NB4 (cell line): Measurements from ENCODE around the gene OR6M1.

Source experiments
- CTCF ChIP-seq: IDR thresholded peaks from one replicate; pipeline ENCODE4 v1.5.1; 2012; ENCODE audit warnings: low read depth, low read length
- MYC ChIP-seq: IDR thresholded peaks from 2 replicates; pipeline ENCODE4 v1.6.1; 2011; ENCODE audit warnings: low read depth, low read length
- POLR2A ChIP-seq: IDR thresholded peaks from 2 replicates; pipeline ENCODE4 v1.6.1; 2011; ENCODE audit warnings: mild to moderate bottlenecking; ENCODE audit not compliant: insufficient read length; ENCODE audit errors: extremely low read depth
- TF ChIP-seq, protein P1 (sequence below): IDR thresholded peaks from 2 replicates; pipeline ENCODE4 v1.6.1; 2011; ENCODE audit warnings: low read depth, low read length

- no peak for TF ChIP-seq POLR2A
- no peak for TF ChIP-seq CTCF
- TF ChIP-seq, protein P1, sequence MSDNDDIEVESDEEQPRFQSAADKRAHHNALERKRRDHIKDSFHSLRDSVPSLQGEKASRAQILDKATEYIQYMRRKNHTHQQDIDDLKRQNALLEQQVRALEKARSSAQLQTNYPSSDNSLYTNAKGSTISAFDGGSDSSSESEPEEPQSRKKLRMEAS: no peak
- no peak for TF ChIP-seq MYC
Observed at GRCh38 chr11:123775289-123775688, 30.9 kb downstream of the OR6M1 start.
